ENCODE measurements around the gene CATSPERD. TPM values are rescaled to one million over a fixed set of nuclear protein-coding genes. Genes with fewer than 3 reads are reported as not detected.

Gene CATSPERD
- total and polyA plus RNA-seq, 9 of the 15 experiments (the other 6 are each of a cell fraction or from before 2014, with no cell fraction given): not detected

- TF ChIP-seq, protein P1, sequence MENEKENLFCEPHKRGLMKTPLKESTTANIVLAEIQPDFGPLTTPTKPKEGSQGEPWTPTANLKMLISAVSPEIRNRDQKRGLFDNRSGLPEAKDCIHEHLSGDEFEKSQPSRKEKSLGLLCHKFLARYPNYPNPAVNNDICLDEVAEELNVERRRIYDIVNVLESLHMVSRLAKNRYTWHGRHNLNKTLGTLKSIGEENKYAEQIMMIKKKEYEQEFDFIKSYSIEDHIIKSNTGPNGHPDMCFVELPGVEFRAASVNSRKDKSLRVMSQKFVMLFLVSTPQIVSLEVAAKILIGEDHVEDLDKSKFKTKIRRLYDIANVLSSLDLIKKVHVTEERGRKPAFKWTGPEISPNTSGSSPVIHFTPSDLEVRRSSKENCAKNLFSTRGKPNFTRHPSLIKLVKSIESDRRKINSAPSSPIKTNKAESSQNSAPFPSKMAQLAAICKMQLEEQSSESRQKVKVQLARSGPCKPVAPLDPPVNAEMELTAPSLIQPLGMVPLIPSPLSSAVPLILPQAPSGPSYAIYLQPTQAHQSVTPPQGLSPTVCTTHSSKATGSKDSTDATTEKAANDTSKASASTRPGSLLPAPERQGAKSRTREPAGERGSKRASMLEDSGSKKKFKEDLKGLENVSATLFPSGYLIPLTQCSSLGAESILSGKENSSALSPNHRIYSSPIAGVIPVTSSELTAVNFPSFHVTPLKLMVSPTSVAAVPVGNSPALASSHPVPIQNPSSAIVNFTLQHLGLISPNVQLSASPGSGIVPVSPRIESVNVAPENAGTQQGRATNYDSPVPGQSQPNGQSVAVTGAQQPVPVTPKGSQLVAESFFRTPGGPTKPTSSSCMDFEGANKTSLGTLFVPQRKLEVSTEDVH (IDR thresholded peaks at IDR 0.05; ENCODE audit: low read depth, partially characterized antibody): peak; percentile 89
- TF ChIP-seq SMAD1 (IDR thresholded peaks at IDR 0.05; ENCODE audit: low read depth, low read length, partially characterized antibody): no peak
- TF ChIP-seq KLF13 (tag; IDR thresholded peaks at IDR 0.05; ENCODE audit: borderline replicate concordance, low read depth): 0 out of 2 replicates have a peak, but pooled peaks have one; percentile 11
- peak; percentile 90 for TF ChIP-seq EP400 (IDR thresholded peaks at IDR 0.05)
- TF ChIP-seq FOXP1 (CRISPR knock-in tag; IDR thresholded peaks at IDR 0.05): peak; percentile 99
- TF ChIP-seq MAZ (CRISPR knock-in tag; conservative IDR thresholded peaks at IDR 0.05 in 1 of 2, IDR thresholded peaks at IDR 0.05 in 1 of 2): peak; percentile 83 to 98
- TF ChIP-seq NONO (IDR thresholded peaks at IDR 0.05; ENCODE audit: low read depth in 2 of 2, low read length in 1 of 2): peak in 1 of 2 experiments; percentile 71; a peak in 1 of 4 replicates
- no peak for TF ChIP-seq RBM39 (optimal IDR thresholded peaks at IDR 0.05; ENCODE audit: low read depth, low read length)
- TF ChIP-seq RBM34 (IDR thresholded peaks at IDR 0.05; ENCODE audit: borderline replicate concordance, insufficient read depth, low read length): no peak
- no peak for TF ChIP-seq MED1 (CRISPR knock-in tag; IDR thresholded peaks at IDR 0.05; ENCODE audit: borderline replicate concordance)
- TF ChIP-seq GATAD2B (IDR thresholded peaks at IDR 0.05; ENCODE audit: borderline replicate concordance): peak; percentile 94
- no peak for TF ChIP-seq NR4A1 (CRISPR knock-in tag; IDR thresholded peaks at IDR 0.05)
- no peak for TF ChIP-seq NR4A1 (tag; IDR thresholded peaks at IDR 0.05)
- no peak for TF ChIP-seq ZFP30 (CRISPR knock-in tag; IDR thresholded peaks at IDR 0.05; ENCODE audit: borderline replicate concordance)
- no peak for TF ChIP-seq KAT2B (IDR thresholded peaks at IDR 0.05; ENCODE audit: low read depth, low read length)
- TF ChIP-seq LCOR (CRISPR knock-in tag; IDR thresholded peaks at IDR 0.05): peak; percentile 98
- 0 out of 2 replicates have a peak, but pooled peaks have one; percentile 44 for TF ChIP-seq MXI1 (IDR thresholded peaks at IDR 0.05; ENCODE audit: low read depth, low read length)
- no peak for TF ChIP-seq ILK (tag; IDR thresholded peaks at IDR 0.05; ENCODE audit: borderline replicate concordance, low read depth)
- TF ChIP-seq MYBL2 (IDR thresholded peaks at IDR 0.05; ENCODE audit: low read depth): no peak
- TF ChIP-seq MYBL2 (CRISPR knock-in tag; IDR thresholded peaks at IDR 0.05; ENCODE audit: borderline replicate concordance): peak; percentile 83; the same call in 1 of the 2 replicates
- peak; percentile 47 for TF ChIP-seq FUS (optimal IDR thresholded peaks at IDR 0.05; ENCODE audit: low read depth, low read length)
- TF ChIP-seq HDGF (IDR thresholded peaks at IDR 0.05): no peak; the same call in 1 of the 2 replicates
- no peak for TF ChIP-seq STAT5A (IDR thresholded peaks at IDR 0.05; ENCODE audit: borderline replicate concordance, low read length)
- TF ChIP-seq CBX2 (IDR thresholded peaks at IDR 0.05; ENCODE audit: insufficient read depth, low read length, poor library complexity, severe bottlenecking): no peak
- no peak for TF ChIP-seq MAFK (IDR thresholded peaks at IDR 0.05; ENCODE audit: low read length)
- no peak for TF ChIP-seq ZNF76 (CRISPR knock-in tag; IDR thresholded peaks at IDR 0.05; ENCODE audit: borderline replicate concordance)
Observed at GRCh38 chr19:5803752-5804515, 83.5 kb downstream of the CATSPERD start (continued).

Measured in K562 (cell line).